ENCODE measurements around the gene CDKAL1. TPM values are rescaled to one million over a fixed set of nuclear protein-coding genes. Genes with fewer than 3 reads are reported as not detected.

Gene CDKAL1
- total RNA-seq, 2 donors from 2014 or later = 23.5 to 26.4 TPM

DNA sequence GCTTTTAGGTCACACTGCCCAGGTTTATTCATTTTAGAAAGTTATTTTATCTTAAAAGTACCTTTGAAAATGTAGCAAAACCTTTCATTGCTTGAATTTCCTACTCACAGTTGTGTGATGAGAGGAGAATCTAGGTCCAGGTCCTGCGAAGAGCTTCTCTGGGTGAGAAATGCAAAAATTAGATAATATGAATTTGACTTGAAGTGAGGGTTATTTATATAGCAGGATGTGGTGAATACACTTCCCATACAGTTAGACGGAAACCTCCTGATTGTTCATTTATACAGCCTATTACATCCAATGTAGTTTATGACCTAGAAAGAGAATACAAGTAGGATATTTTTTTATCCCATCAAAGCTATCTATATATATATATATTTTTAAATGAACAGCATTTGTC is 30.5 kb downstream of the CDKAL1 start:
- Mint-ChIP-seq H3K4me1 (no peaks in the 10 kb centered on the region), H3K27ac (no peak overlapping the region), H3K36me3 (ENCODE audit: low read depth) (peaks cover 8% of the 10 kb centered on the region), H3K27me3 (ENCODE audit: insufficient read depth) (no peaks in the 10 kb centered on the region), H3K9me3 (peaks cover 4% of the 10 kb centered on the region), H3K4me3 (no peak overlapping the region)
- H3K36me3 ChIP-seq (ENCODE audit: control insufficient read depth, insufficient read depth, low read length) = no peaks in the 10 kb centered on the region
- H3K27ac ChIP-seq (ENCODE audit: low read depth, low read length) = no peak overlapping the region
- no peak for DNase-seq
- no peaks in the 10 kb centered on the region for H3K9me3 ChIP-seq (ENCODE audit: control insufficient read depth, low read length)
- 100% methylated on average over 1 of the region's 2 CpGs; no CpG with 5 or more reads in 1 of the 2 experiments for WGBS, 2 experiments (ENCODE audit: insufficient coverage in 1 of 2, insufficient read length in 1 of 2)
- H3K27me3 ChIP-seq (ENCODE audit: control insufficient read depth, insufficient read depth, low read length, poor library complexity, severe bottlenecking) = no peaks in the 10 kb centered on the region
- H3K9ac ChIP-seq (ENCODE audit: extremely low read depth, low read length, poor library complexity, severe bottlenecking) = no peak overlapping the region
- TF ChIP-seq, protein P1, sequence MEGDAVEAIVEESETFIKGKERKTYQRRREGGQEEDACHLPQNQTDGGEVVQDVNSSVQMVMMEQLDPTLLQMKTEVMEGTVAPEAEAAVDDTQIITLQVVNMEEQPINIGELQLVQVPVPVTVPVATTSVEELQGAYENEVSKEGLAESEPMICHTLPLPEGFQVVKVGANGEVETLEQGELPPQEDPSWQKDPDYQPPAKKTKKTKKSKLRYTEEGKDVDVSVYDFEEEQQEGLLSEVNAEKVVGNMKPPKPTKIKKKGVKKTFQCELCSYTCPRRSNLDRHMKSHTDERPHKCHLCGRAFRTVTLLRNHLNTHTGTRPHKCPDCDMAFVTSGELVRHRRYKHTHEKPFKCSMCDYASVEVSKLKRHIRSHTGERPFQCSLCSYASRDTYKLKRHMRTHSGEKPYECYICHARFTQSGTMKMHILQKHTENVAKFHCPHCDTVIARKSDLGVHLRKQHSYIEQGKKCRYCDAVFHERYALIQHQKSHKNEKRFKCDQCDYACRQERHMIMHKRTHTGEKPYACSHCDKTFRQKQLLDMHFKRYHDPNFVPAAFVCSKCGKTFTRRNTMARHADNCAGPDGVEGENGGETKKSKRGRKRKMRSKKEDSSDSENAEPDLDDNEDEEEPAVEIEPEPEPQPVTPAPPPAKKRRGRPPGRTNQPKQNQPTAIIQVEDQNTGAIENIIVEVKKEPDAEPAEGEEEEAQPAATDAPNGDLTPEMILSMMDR (conservative IDR thresholded peaks at IDR 0.05) = no peak
- H3K4me1 ChIP-seq (ENCODE audit: control insufficient read depth, insufficient read depth, low read length) = no peaks in the 10 kb centered on the region
- no peak overlapping the region for H3K4me3 ChIP-seq (ENCODE audit: low read length)

DNA sequence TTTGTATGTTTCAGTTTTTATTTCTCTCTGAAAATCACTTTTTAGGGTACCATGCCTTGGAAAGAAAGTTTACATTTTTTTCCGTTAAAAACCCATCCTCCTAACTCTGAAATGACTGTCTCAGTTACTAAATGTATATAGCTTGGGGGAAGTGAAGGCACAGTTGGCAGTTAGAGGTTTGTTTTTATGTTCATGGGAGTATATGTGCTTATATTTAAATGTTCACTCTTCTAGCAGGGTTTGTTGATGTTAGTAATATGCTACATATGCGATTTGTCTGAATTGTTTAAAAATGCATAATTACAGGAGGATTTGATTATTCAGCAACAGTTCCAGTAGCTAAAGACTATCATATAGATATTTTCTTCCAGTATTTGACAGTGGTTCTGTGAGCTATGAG is 31.1 kb downstream of the CDKAL1 start:
- Histone ChIP-seq H3K27ac (ENCODE audit: low read depth, low read length) (no peak overlapping the region), H3K4me3 (ENCODE audit: low read length) (no peak overlapping the region), H3K9me3 (ENCODE audit: control insufficient read depth, low read length) (no peaks in the 10 kb centered on the region), H3K4me1 (ENCODE audit: control insufficient read depth, insufficient read depth, low read length) (no peaks in the 10 kb centered on the region), H3K27me3 (ENCODE audit: control insufficient read depth, insufficient read depth, low read length, poor library complexity, severe bottlenecking) (no peaks in the 10 kb centered on the region), H3K9ac (ENCODE audit: extremely low read depth, low read length, poor library complexity, severe bottlenecking) (no peak overlapping the region), H3K36me3 (ENCODE audit: control insufficient read depth, insufficient read depth, low read length) (no peaks in the 10 kb centered on the region)
- WGBS, 2 experiments (ENCODE audit: insufficient coverage in 1 of 2, insufficient read length in 1 of 2) = 100% methylated on average over 2 of the region's 2 CpGs; no CpG with 5 or more reads in 1 of the 2 experiments
- H3K9me3 Mint-ChIP-seq = peaks cover 4% of the 10 kb centered on the region
- H3K27me3 Mint-ChIP-seq (ENCODE audit: insufficient read depth) = no peaks in the 10 kb centered on the region
- peaks cover 8% of the 10 kb centered on the region for H3K36me3 Mint-ChIP-seq (ENCODE audit: low read depth)
- no peak overlapping the region for H3K27ac Mint-ChIP-seq
- TF ChIP-seq, protein P1 (conservative IDR thresholded peaks at IDR 0.05) = no peak
- no peak overlapping the region for H3K4me3 Mint-ChIP-seq
- no peaks in the 10 kb centered on the region for H3K4me1 Mint-ChIP-seq
- DNase-seq = no peak

DNA sequence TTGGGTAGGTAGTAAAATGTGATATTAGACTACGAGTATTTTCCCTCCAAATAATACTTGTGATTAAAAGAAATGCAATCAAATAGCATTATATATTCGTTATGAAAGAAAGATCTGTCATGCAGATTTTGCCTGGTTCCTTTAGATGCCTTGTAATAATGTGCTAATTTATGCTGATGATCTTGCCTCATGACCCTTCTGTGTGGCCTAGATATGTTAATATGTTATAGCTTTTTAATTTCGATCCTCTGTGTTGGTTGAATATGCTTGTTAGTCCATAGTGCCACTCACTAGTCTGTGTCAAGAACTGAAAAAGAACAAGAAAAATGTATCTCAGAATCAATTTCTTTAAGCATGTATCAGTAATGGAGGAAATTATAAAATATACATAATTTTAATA is 31.9 kb downstream of the CDKAL1 start:
- WGBS, 2 experiments (ENCODE audit: insufficient coverage in 1 of 2, insufficient read length in 1 of 2) = 87% methylated on average over 2 of the region's 3 CpGs; no CpG with 5 or more reads in 1 of the 2 experiments
- peaks cover 4% of the 10 kb centered on the region for H3K9me3 Mint-ChIP-seq
- Histone ChIP-seq H3K4me3 (ENCODE audit: low read length) (no peak overlapping the region), H3K9ac (ENCODE audit: extremely low read depth, low read length, poor library complexity, severe bottlenecking) (no peak overlapping the region), H3K27ac (ENCODE audit: low read depth, low read length) (no peak overlapping the region), H3K27me3 (ENCODE audit: control insufficient read depth, insufficient read depth, low read length, poor library complexity, severe bottlenecking) (no peaks in the 10 kb centered on the region), H3K4me1 (ENCODE audit: control insufficient read depth, insufficient read depth, low read length) (no peaks in the 10 kb centered on the region), H3K36me3 (ENCODE audit: control insufficient read depth, insufficient read depth, low read length) (no peaks in the 10 kb centered on the region), H3K9me3 (ENCODE audit: control insufficient read depth, low read length) (no peaks in the 10 kb centered on the region)
- peaks cover 8% of the 10 kb centered on the region for H3K36me3 Mint-ChIP-seq (ENCODE audit: low read depth)
- H3K4me3 Mint-ChIP-seq = no peak overlapping the region
- H3K27ac Mint-ChIP-seq = no peak overlapping the region
- no peak for DNase-seq
- no peaks in the 10 kb centered on the region for H3K27me3 Mint-ChIP-seq (ENCODE audit: insufficient read depth)
- TF ChIP-seq, protein P1 (conservative IDR thresholded peaks at IDR 0.05) = no peak
- peaks cover under 1% of the 10 kb centered on the region for H3K4me1 Mint-ChIP-seq

Data from endodermal cell (in vitro differentiated cells).